K562 (cell line): ENCODE data around the gene KIAA0040. TPM values are rescaled to one million over a fixed set of nuclear protein-coding genes. Genes with fewer than 3 reads are reported as not detected.
A peak's percentile ranks its signal among the peaks of the same experiment; 100 is the strongest.

Experiments used
- ATAC-seq: fragments of 200-7000 bp; cut with Tn5 transposase; 3 replicates; pipeline ENCODE4 v1.9.1; 2020; ENCODE audit warnings: moderate library complexity
- BruUV-seq: library from RNA; stranded (reverse); fragments of 400-500 nt; replicated peaks from 2 replicates; lab custom pipeline; 2021; lab: Mats Ljungman, UMichigan
- CTCF ChIA-PET: fragments of 300-600 bp; formaldehyde crosslinking; extraction: SDS; loops from one replicate; lab custom pipeline; 2021; ENCODE audit warnings: low intra/inter-chr PET ratio; lab: Yijun Ruan, JAX
- POLR2A ChIA-PET: fragments of 300-600, 350-650 bp; sonication (Branson Sonifier 250); formaldehyde crosslinking; extraction: SDS; loops from one replicate; lab custom pipeline; 2021; ENCODE audit warnings: antibody characterized with exemption, inconsistent platforms; lab: Yijun Ruan, JAX
- DNase-seq, 4 experiments: peaks; one replicate each; pipeline versions ENCODE4 v3.0.0 to v3.0.0-alpha.2; 2011 to 2018; ENCODE audit warnings: low spot score in 3 of 4, mixed read lengths in 3 of 4; ENCODE audit errors: extremely low read depth in 1 of 4
- FAIRE-seq: peaks from 2 replicates; lab custom pipeline; 2011; peaks lifted over from hg19 to GRCh38; lab: Jason Lieb, UNC
- H2AFZ ChIP-seq: 2 replicates; pipeline ENCODE4 v1.6.0; 2011; ENCODE audit warnings: low read depth, low read length, control low read depth, inconsistent platforms
- H3K27ac ChIP-seq: fragments of 200-600 bp; 3 replicates; pipeline ENCODE4 v1.8.0; 2011; ENCODE audit warnings: low read depth, mild to moderate bottlenecking, control low read depth, inconsistent platforms, low read length, moderate library complexity, mixed read lengths; ENCODE audit errors: extremely low read depth
- H3K27me3 ChIP-seq, 2 experiments: fragments of 300-600 bp in 1 of 2; 2 replicates in 1 of 2; 3 replicates in 1 of 2; pipeline versions ENCODE4 v1.6.0 to v1.8.0; 2011; ENCODE audit warnings: inconsistent platforms in 2 of 2, low read length in 2 of 2, mild to moderate bottlenecking in 1 of 2, mixed read lengths in 1 of 2, moderate library complexity in 1 of 2; ENCODE audit not compliant: control insufficient read depth in 2 of 2, insufficient read depth in 2 of 2
- H3K36me3 ChIP-seq: fragments of 300-600 bp; 3 replicates; pipeline ENCODE4 v1.8.0; 2011; ENCODE audit warnings: mild to moderate bottlenecking, low read length, inconsistent platforms; ENCODE audit not compliant: control insufficient read depth, insufficient read depth
- H3K4me1 ChIP-seq, 2 experiments: fragments of 200-600 bp in 1 of 2; replicated peaks in 1 of 2; 2 replicates in 1 of 2; 3 replicates in 1 of 2; pipeline versions ENCODE4 v1.5.1 to v1.8.0; 2011; ENCODE audit warnings: inconsistent platforms in 2 of 2, low read length in 2 of 2, mild to moderate bottlenecking in 1 of 2, mixed read lengths in 1 of 2, moderate library complexity in 1 of 2; ENCODE audit not compliant: control insufficient read depth in 2 of 2, insufficient read depth in 2 of 2
- H3K4me2 ChIP-seq: 2 replicates; pipeline ENCODE4 v1.6.1; 2011; ENCODE audit warnings: low read length, control low read depth, inconsistent platforms, mixed read lengths; ENCODE audit not compliant: insufficient read depth
- H3K4me3 ChIP-seq: fragments of 200-600 bp; sonication (generic), shearing (Covaris generic); 2 replicates; pipeline ENCODE4 v1.5.1; 2016; ENCODE audit warnings: control low read depth, inconsistent platforms
- H3K79me2 ChIP-seq: fragments of 200-600 bp; 3 replicates; pipeline ENCODE4 v1.8.0; 2011; ENCODE audit warnings: low read length, inconsistent platforms; ENCODE audit not compliant: control insufficient read depth, insufficient read depth
- H3K9ac ChIP-seq, 2 experiments: 2 replicates each; pipeline versions ENCODE4 v1.6.0 to v1.6.1; 2011; ENCODE audit warnings: low read depth in 2 of 2, low read length in 2 of 2, control low read depth in 1 of 2, inconsistent platforms in 1 of 2, mild to moderate bottlenecking in 1 of 2, mixed read lengths in 1 of 2; ENCODE audit not compliant: insufficient read depth in 1 of 2
- H3K9me1 ChIP-seq: one replicate; pipeline ENCODE4 v1.6.0; 2011; ENCODE audit warnings: inconsistent platforms, mild to moderate bottlenecking, low read length, moderate library complexity; ENCODE audit not compliant: control insufficient read depth, insufficient read depth
- H3K9me3 ChIP-seq: replicated peaks from 2 replicates; pipeline ENCODE4 v1.5.1; 2011; ENCODE audit warnings: low read depth, low read length, inconsistent platforms; ENCODE audit not compliant: control insufficient read depth, insufficient read depth
- H4K20me1 ChIP-seq: replicated peaks from 2 replicates; pipeline ENCODE4 v1.6.1; 2011; ENCODE audit warnings: low read length, inconsistent platforms, mixed read lengths; ENCODE audit not compliant: control insufficient read depth, insufficient read depth
- ARHGAP35 ChIP-seq: fragments of 450-650 bp; IDR thresholded peaks from 2 replicates; pipeline ENCODE4 v1.6.1; 2018; ENCODE audit not compliant: partially characterized antibody
- CTCFL ChIP-seq: IDR thresholded peaks from 2 replicates; pipeline ENCODE4 v1.6.1; 2011; ENCODE audit warnings: borderline replicate concordance, low read depth, mild to moderate bottlenecking, moderate library complexity, low read length; ENCODE audit not compliant: insufficient read depth, poor library complexity, severe bottlenecking
- E2F6 ChIP-seq, 2 experiments: IDR thresholded peaks; 2 replicates each; pipeline ENCODE4 v1.6.1; 2011; ENCODE audit warnings: borderline replicate concordance in 1 of 2, control low read depth in 1 of 2, low read depth in 1 of 2, low read length in 1 of 2, mild to moderate bottlenecking in 1 of 2, mixed read lengths in 1 of 2, moderate library complexity in 1 of 2; ENCODE audit not compliant: insufficient read depth in 1 of 2, insufficient read length in 1 of 2, poor library complexity in 1 of 2, severe bottlenecking in 1 of 2; ENCODE audit errors: extremely low read depth in 1 of 2
- ESRRA ChIP-seq: fragments of 450-650 bp; IDR thresholded peaks from 2 replicates; pipeline ENCODE4 v1.6.1; 2014; ENCODE audit warnings: low read depth, mild to moderate bottlenecking, moderate library complexity, borderline replicate concordance
- ETV1 ChIP-seq: fragments of 450-650 bp; conservative IDR thresholded peaks from 2 replicates; pipeline ENCODE4 v1.6.1; 2016; ENCODE audit warnings: missing genetic modification characterization, control low read depth, low read depth, missing compliant biosample characterization
- ZNF518B ChIP-seq: fragments of 250-450 bp; sonication (Bioruptor Pico); IDR thresholded peaks from 2 replicates; pipeline ENCODE4 v1.5.0; 2021; ENCODE audit warnings: mild to moderate bottlenecking, moderate library complexity
- WGBS: fragments of 100-300 bp; shearing (Covaris generic); methylation state at CpG from one replicate; pipeline ENCODE4 v1.1.6; 2016; ENCODE audit warnings: low coverage, mixed read lengths; ENCODE audit not compliant: insufficient coverage; ENCODE audit errors: missing lambda C conversion rate; 5-methylcytosine and 5-hydroxymethylcytosine counted together
- in situ Hi-C: fragments of 300-500 bp; cut with MboI; formaldehyde crosslinking; loops from 4 replicates; pipeline ENCODE4 v1.15.0; 2018; ENCODE audit warnings: inconsistent platforms, mixed read lengths
- intact Hi-C: fragments of 100-400 bp; cut with micrococcal nuclease; formaldehyde crosslinking; loops from 2 replicates; pipeline ENCODE4 v1.14.2; 2022
- polyA plus RNA-seq, 8 experiments: library from polyadenylated mRNA; depleted of rRNA in 4 of 8; stranded (reverse) in 5 of 8; unstranded in 3 of 8; fragments of >200 nt; fragmentation: Nextera tagmentation in 2 of 8; fragmentation: Illumina TruSeq in 1 of 8; extraction: Ambion mirVana in 2 of 8; extraction: Trizol in 1 of 8; gene quantifications; 2 replicates each; pipeline versions ENCODE4 v1.2.1 to v1.2.3, GENCODE V29; 2011 to 2014; ENCODE audit warnings: inconsistent platforms in 1 of 8, missing spikeins in 1 of 8
- total RNA-seq, 7 experiments: library from RNA; depleted of rRNA in 6 of 7; stranded (reverse); fragments of >200 nt in 6 of 7; fragmentation: Illumina TruSeq in 2 of 7; extraction: Trizol in 2 of 7; gene quantifications; 2 replicates each; pipeline versions ENCODE4 v1.2.1 to v1.2.3, GENCODE V29; 2011 to 2021; ENCODE audit warnings: low replicate concordance in 1 of 7
- TF ChIP-seq, protein P1 (sequence below), 3 experiments: IDR thresholded peaks in 2 of 3; conservative IDR thresholded peaks in 1 of 3; 2 replicates each; pipeline ENCODE4 v1.5.1; 2011 to 2012; ENCODE audit warnings: low read length in 3 of 3, mild to moderate bottlenecking in 3 of 3, control low read depth in 2 of 3, improper control_type of control experiment in 1 of 3, inconsistent platforms in 1 of 3, low read depth in 1 of 3, mixed read lengths in 1 of 3, moderate library complexity in 1 of 3; ENCODE audit not compliant: insufficient read depth in 2 of 3
- TF ChIP-seq, protein P2 (sequence below): fragments of 250-450 bp; sonication (Bioruptor Pico); IDR thresholded peaks from 2 replicates; pipeline ENCODE4 v1.8.0; 2022; ENCODE audit warnings: moderate library complexity, mild to moderate bottlenecking, inconsistent platforms

The KIAA0040 gene
- total and polyA plus RNA-seq, 9 of the 15 experiments (the other 6 are each of a cell fraction or from before 2014, with no cell fraction given): 3.4 to 13.6 (median 7.1) TPM

DNA sequence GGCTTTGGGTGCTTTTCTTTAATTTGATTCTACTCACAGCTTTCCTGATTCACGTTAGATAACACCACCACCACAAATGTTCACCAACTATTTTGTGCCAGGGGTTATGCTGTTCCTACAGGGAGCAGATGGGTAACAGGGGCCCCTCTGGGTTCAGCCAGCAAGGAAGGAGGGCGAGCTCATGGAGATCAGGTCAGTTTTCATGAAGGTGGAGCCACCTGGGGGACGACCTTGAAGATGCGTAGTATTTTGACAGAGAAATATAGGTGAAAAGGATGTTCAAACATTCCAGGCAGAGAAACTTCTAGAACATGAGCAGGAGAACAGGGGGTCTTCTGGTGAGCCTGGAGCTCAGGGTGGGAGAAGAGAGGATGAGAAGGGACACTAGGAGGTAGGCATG is 28.9 kb downstream of the KIAA0040 start:
- Histone ChIP-seq H3K4me2 (no peak overlapping the region), H3K9ac (no peak overlapping the region), H2AFZ (no peak overlapping the region), H3K4me3 (no peak overlapping the region), H3K9me1 (no peaks in the 10 kb centered on the region), H3K27ac (no peak overlapping the region), H3K9me3 (no peaks in the 10 kb centered on the region), H3K36me3 (peaks cover 7% of the 10 kb centered on the region; the same call in 1 of the 3 replicates), H3K79me2 (no peaks in the 10 kb centered on the region), H3K4me1 (no peaks in the 10 kb centered on the region), H4K20me1 (no peaks in the 10 kb centered on the region), H3K27me3 (no peaks in the 10 kb centered on the region)
- intact Hi-C loops: no loop called here
- in situ Hi-C loops: no loop called here
- CTCF ChIA-PET: no interaction called here
- POLR2A ChIA-PET: interaction anchor here (0.7 to 0.9 kb wide), 2 partner anchors 10 to 77 kb away, joined by 3 to 4 read pairs; no protein-coding TSS in a partner anchor
- FAIRE-seq: peak; percentile 55
- whole genome bisulfite sequencing: 35% methylated on average over 4 of the region's 4 CpGs
- peak; percentile 64; the same call in 2 of the 3 replicates for ATAC-seq
- DNase-seq: peak in 1 of 4 experiments; percentile 27
- no TSS peak for BruUV-seq
- TF ChIP-seq ARHGAP35 (no peak), ESRRA (peak; percentile 85), CTCFL (peak; percentile 37), ZNF518B (CRISPR knock-in tag) (no peak), E2F6 (IDR thresholded peaks at IDR 0.05; ENCODE audit: borderline replicate concordance in 1 of 2, extremely low read depth in 1 of 2, insufficient read depth in 1 of 2, insufficient read length in 1 of 2, low read depth in 1 of 2, low read length in 1 of 2, poor library complexity in 1 of 2, severe bottlenecking in 1 of 2) (no peak), ETV1 (tag) (no peak)
- TF ChIP-seq, protein P1, sequence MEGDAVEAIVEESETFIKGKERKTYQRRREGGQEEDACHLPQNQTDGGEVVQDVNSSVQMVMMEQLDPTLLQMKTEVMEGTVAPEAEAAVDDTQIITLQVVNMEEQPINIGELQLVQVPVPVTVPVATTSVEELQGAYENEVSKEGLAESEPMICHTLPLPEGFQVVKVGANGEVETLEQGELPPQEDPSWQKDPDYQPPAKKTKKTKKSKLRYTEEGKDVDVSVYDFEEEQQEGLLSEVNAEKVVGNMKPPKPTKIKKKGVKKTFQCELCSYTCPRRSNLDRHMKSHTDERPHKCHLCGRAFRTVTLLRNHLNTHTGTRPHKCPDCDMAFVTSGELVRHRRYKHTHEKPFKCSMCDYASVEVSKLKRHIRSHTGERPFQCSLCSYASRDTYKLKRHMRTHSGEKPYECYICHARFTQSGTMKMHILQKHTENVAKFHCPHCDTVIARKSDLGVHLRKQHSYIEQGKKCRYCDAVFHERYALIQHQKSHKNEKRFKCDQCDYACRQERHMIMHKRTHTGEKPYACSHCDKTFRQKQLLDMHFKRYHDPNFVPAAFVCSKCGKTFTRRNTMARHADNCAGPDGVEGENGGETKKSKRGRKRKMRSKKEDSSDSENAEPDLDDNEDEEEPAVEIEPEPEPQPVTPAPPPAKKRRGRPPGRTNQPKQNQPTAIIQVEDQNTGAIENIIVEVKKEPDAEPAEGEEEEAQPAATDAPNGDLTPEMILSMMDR (IDR thresholded peaks at IDR 0.05 in 2 of 3, conservative IDR thresholded peaks at IDR 0.05 in 1 of 3; ENCODE audit: insufficient read depth in 2 of 3, low read depth in 1 of 3, low read length in 3 of 3): peak; percentile 13 to 14 (median 14); a peak in 1 of 6 replicates
- TF ChIP-seq, protein P2, sequence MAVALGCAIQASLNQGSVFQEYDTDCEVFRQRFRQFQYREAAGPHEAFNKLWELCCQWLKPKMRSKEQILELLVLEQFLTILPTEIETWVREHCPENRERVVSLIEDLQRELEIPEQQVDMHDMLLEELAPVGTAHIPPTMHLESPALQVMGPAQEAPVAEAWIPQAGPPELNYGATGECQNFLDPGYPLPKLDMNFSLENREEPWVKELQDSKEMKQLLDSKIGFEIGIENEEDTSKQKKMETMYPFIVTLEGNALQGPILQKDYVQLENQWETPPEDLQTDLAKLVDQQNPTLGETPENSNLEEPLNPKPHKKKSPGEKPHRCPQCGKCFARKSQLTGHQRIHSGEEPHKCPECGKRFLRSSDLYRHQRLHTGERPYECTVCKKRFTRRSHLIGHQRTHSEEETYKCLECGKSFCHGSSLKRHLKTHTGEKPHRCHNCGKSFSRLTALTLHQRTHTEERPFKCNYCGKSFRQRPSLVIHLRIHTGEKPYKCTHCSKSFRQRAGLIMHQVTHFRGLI (CRISPR knock-in tag): no peak
